Chondrocyte (in vitro differentiated cells): ENCODE results near the gene OTOP3. TPM values are rescaled to one million over a fixed set of nuclear protein-coding genes. Genes with fewer than 3 reads are reported as not detected.

ENCODE experiments used
- DNase-seq: peaks from one replicate; pipeline ENCODE4 v3.0.0; 2021; ENCODE audit warnings: mixed read lengths, low spot score
- H3K27ac Mint-ChIP-seq: one replicate; pipeline ENCODE4 v1.8.0; 2021; ENCODE audit warnings: mild to moderate bottlenecking, moderate library complexity, mixed read lengths; ENCODE audit not compliant: unreplicated experiment
- H3K27me3 Mint-ChIP-seq: 2 replicates; pipeline ENCODE4 v1.8.0; 2021; ENCODE audit warnings: low read depth, mixed read lengths
- H3K36me3 Mint-ChIP-seq: 2 replicates; pipeline ENCODE4 v1.8.0; 2021; ENCODE audit warnings: low read depth, mixed read lengths
- H3K4me1 Mint-ChIP-seq: 2 replicates; pipeline ENCODE4 v1.8.0; 2021; ENCODE audit warnings: low read depth, mild to moderate bottlenecking, mixed read lengths
- H3K4me3 Mint-ChIP-seq: one replicate; pipeline ENCODE4 v1.8.0; 2021; ENCODE audit warnings: mild to moderate bottlenecking, moderate library complexity, mixed read lengths; ENCODE audit not compliant: unreplicated experiment
- H3K9me3 Mint-ChIP-seq: 2 replicates; pipeline ENCODE4 v1.8.0; 2021; ENCODE audit warnings: low read depth, mixed read lengths
- CTCF ChIP-seq: fragments of 200-600 bp; sonication (generic); IDR thresholded peaks from 2 replicates; pipeline ENCODE4 v1.5.0; 2021; ENCODE audit warnings: antibody characterized with exemption, mild to moderate bottlenecking, moderate library complexity
- total RNA-seq: library from RNA; stranded (reverse); gene quantifications from 3 replicates; pipeline ENCODE4 v1.2.1, GENCODE V29; 2021

The OTOP3 gene
- total RNA-seq, 1 donor from 2014 or later: not detected

DNA sequence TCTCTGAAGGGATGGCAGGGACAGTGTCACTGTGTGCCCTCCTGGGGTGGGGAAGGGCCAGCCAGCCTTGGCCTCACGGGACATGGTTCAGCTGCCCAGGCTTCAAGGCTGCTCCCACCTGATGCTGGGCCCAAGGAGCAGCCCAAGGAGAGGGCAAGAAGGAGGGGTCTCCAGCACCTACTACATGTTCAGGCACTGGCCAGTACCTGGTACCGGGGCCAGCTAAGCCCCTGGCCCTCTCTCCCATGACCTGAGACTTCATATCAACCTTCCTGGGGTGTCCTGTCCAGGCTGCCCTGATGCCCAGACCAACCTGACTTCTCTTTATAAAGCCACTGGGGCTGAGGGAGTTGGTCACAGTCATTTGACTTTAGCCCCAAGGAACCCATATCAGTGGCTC is 13.9 kb upstream of the OTOP3 start:
- TF ChIP-seq CTCF: no peak
- H3K9me3 Mint-ChIP-seq: no peaks in the 10 kb centered on the region
- no peaks in the 10 kb centered on the region for H3K36me3 Mint-ChIP-seq
- DNase-seq: no peak
- no peak overlapping the region for H3K4me3 Mint-ChIP-seq
- peaks cover 41% of the 10 kb centered on the region for H3K27me3 Mint-ChIP-seq
- no peak overlapping the region for H3K27ac Mint-ChIP-seq
- H3K4me1 Mint-ChIP-seq: no peaks in the 10 kb centered on the region

DNA sequence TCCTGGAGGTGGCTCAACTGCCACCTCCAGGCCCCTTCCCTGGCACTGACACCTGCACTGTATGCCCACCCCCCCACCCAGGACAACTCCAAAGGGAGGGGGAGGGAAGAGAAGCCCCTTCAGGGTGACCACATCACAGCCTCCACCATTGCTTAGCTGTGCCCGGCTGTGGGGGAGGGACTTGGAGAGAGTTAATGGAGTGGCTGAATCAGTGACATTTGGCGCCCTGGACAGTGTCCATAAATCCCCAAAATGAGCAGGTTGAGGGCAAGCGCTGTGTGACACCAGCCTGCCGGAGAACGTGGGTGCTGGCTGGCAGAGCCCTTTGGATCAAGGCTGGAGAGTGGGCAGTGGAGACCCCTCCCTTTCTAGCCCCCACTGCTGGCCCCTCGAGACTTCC is 13.5 kb upstream of the OTOP3 start:
- no peak overlapping the region for H3K27ac Mint-ChIP-seq
- H3K36me3 Mint-ChIP-seq: no peaks in the 10 kb centered on the region
- H3K9me3 Mint-ChIP-seq: no peaks in the 10 kb centered on the region
- no peaks in the 10 kb centered on the region for H3K4me1 Mint-ChIP-seq
- H3K4me3 Mint-ChIP-seq: no peak overlapping the region
- peaks cover 37% of the 10 kb centered on the region for H3K27me3 Mint-ChIP-seq
- no peak for TF ChIP-seq CTCF
- no peak for DNase-seq

DNA sequence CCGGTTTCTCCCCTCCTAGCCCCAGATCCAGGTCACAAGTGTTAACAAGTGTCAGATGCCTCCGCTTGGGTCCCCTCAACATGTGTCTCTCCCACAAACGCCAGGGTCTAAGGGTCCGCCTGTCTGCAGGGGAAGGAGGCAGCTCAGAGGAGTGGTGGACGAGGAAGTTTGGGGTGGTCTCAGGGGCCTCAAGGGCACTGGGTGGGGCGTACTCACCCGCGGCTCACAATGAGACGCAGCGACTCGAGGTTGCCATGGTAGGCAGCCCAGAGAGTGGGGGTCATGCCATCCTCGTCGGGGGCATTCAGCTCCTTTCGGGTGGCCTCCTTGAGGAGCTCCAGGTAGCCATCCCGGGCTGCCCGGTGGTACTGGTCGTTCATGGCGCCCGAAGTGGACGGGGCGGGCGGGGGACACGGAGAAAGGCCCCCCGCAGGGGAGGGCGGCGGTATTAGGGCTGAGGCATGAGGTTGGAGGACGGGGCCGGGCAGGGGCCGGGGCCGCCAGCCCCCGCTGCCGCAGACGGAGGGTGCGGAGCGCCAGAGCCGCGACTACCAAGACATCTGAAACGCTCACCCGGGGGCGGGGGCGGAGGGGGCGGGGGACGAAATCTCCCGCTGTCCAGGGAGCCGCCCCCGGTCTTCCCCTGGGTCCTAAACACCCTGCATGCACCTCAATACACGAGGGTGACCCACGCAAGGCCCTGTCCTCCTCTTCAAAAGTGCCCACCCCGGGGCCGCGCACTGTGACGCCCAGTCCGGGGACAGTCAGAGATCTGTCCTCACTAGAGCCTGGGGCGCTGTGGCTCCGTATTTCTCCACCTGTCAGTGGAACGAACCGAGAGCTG is 12.8 kb upstream of the OTOP3 start, which contains the start of gene USH1G:
Gene USH1G (minus strand): TSS at position 562 of the 844 bp plus-strand sequence. CDS start 182 bp downstream, at position 380.
- no peak within 1 kb of the TSS for H3K27ac Mint-ChIP-seq
- H3K27me3 Mint-ChIP-seq: peaks cover 43% of the 10 kb centered on the region
- no peak for DNase-seq
- TF ChIP-seq CTCF: no peak
- peak within 1 kb of the TSS; percentile 41 for H3K4me3 Mint-ChIP-seq
- H3K4me1 Mint-ChIP-seq: no peaks in the 10 kb centered on the region
- H3K36me3 Mint-ChIP-seq: no peaks in the 10 kb centered on the region
- H3K9me3 Mint-ChIP-seq: no peaks in the 10 kb centered on the region

- no peaks in the 10 kb centered on the region for H3K36me3 Mint-ChIP-seq
- TF ChIP-seq CTCF: peak; percentile 91
- peak overlapping the region; percentile 41 for H3K4me3 Mint-ChIP-seq
- H3K4me1 Mint-ChIP-seq: no peaks in the 10 kb centered on the region
- H3K27ac Mint-ChIP-seq: no peak overlapping the region
- peaks cover 49% of the 10 kb centered on the region for H3K27me3 Mint-ChIP-seq
- no peak for DNase-seq
- no peaks in the 10 kb centered on the region for H3K9me3 Mint-ChIP-seq
Observed at GRCh38 chr17:74923538-74924249, 12.0 kb upstream of the OTOP3 start.

- H3K27me3 Mint-ChIP-seq: peaks cover 54% of the 10 kb centered on the region
- peak within 1 kb of the TSS; percentile 41 for H3K4me3 Mint-ChIP-seq
- no peaks in the 10 kb centered on the region for H3K9me3 Mint-ChIP-seq
- no peak for TF ChIP-seq CTCF
- no peak for DNase-seq
- no peak within 1 kb of the TSS for H3K27ac Mint-ChIP-seq
- H3K4me1 Mint-ChIP-seq: no peaks in the 10 kb centered on the region
- H3K36me3 Mint-ChIP-seq: no peaks in the 10 kb centered on the region
Observed at GRCh38 chr17:74924250-74924948, 11.3 kb upstream of the OTOP3 start, which contains the start of gene OTOP2. OTOP2 (plus strand) TSS chr17:74924273; CDS start chr17:74924633, 360 bp downstream.
